Stimulated activated CD8-positive, alpha-beta memory T cell treated with anti-CD3 and anti-CD28 coated beads, Interleukin-12 subunit alpha, Interleukin-12 subunit beta, amount 100 ng/mL, for 1 hour (primary cell): ENCODE measurements around the gene P2RY12.

Source experiments
- DNase-seq: peaks from one replicate; pipeline ENCODE4 v3.0.0-alpha.2; 2020; ENCODE audit warnings: low read depth

P2RY12 gene

GRCh38 chr3:151384741-151385174 is at the start of gene P2RY12:
Gene P2RY12, minus strand, starts transcription at chr3:151384753. Its CDS starts 45,908 bp downstream, at chr3:151338845.
- no peak for DNase-seq

- no peak for DNase-seq
These were observed 48.2 kb upstream of the P2RY12 start for GRCh38 chr3:151432616-151433372.

- DNase-seq, result no peak
These were observed 47.4 kb upstream of the P2RY12 start for GRCh38 chr3:151431940-151432339.

- DNase-seq, result no peak
These were observed 46.4 kb upstream of the P2RY12 start for GRCh38 chr3:151430821-151431484.

- no peak for DNase-seq
These were observed 43.8 kb upstream of the P2RY12 start for GRCh38 chr3:151428386-151428785.

GRCh38 chr3:151426341-151426657 is 41.7 kb upstream of the P2RY12 start:
- no peak for DNase-seq

GRCh38 chr3:151425627-151426340 is 41.2 kb upstream of the P2RY12 start:
- DNase-seq, result no peak

GRCh38 chr3:151423091-151423490 is 38.5 kb upstream of the P2RY12 start:
- no peak for DNase-seq

- DNase-seq, result no peak
These were observed 37.4 kb upstream of the P2RY12 start for GRCh38 chr3:151421938-151422337.

- no peak for DNase-seq
These were observed 35.3 kb upstream of the P2RY12 start for GRCh38 chr3:151419806-151420205.

GRCh38 chr3:151415289-151415688 is 30.7 kb upstream of the P2RY12 start:
- no peak for DNase-seq

- no peak for DNase-seq
These were observed 28.4 kb upstream of the P2RY12 start for GRCh38 chr3:151412989-151413388.

- no peak for DNase-seq
These were observed 26.5 kb upstream of the P2RY12 start for GRCh38 chr3:151410891-151411559.

GRCh38 chr3:151407928-151408327 is 23.4 kb upstream of the P2RY12 start:
- DNase-seq, result no peak

GRCh38 chr3:151404316-151404715 is 19.8 kb upstream of the P2RY12 start:
- no peak for DNase-seq

GRCh38 chr3:151403246-151403645 is 18.7 kb upstream of the P2RY12 start:
- DNase-seq, result no peak

GRCh38 chr3:151402349-151402748 is 17.8 kb upstream of the P2RY12 start:
- no peak for DNase-seq

- no peak for DNase-seq
These were observed 15.8 kb upstream of the P2RY12 start for GRCh38 chr3:151400341-151400740.

GRCh38 chr3:151398895-151399294 is 14.3 kb upstream of the P2RY12 start:
- DNase-seq, result no peak

GRCh38 chr3:151395806-151396205 is 11.3 kb upstream of the P2RY12 start:
- DNase-seq, result no peak

GRCh38 chr3:151394611-151395010 is 10.1 kb upstream of the P2RY12 start:
- DNase-seq, result no peak

- no peak for DNase-seq
These were observed 9.4 kb upstream of the P2RY12 start for GRCh38 chr3:151393941-151394340.
